ENCODE data around the gene ZNF254.
"Not testable (repeated sequence)": the region's sequence is repeated elsewhere in the genome, so short reads cannot be mapped to it uniquely, and the experiment has no call there.

Gene ZNF254

GRCh38 chr19:24072720-24073119, 14.3 kb upstream of the ZNF254 start:
- no peak for DNase-seq (ENCODE audit: low spot score)

GRCh38 chr19:24073807-24074206, 13.2 kb upstream of the ZNF254 start:
- no peak for DNase-seq (ENCODE audit: low spot score)

- no peak for DNase-seq (ENCODE audit: low spot score)
Measured at GRCh38 chr19:24074720-24075454, 12.1 kb upstream of the ZNF254 start.

GRCh38 chr19:24075530-24075929, 11.5 kb upstream of the ZNF254 start:
- not testable (repeated sequence) for DNase-seq (ENCODE audit: low spot score)

GRCh38 chr19:24078680-24079079, 8.3 kb upstream of the ZNF254 start:
- no peak for DNase-seq (ENCODE audit: low spot score)

- DNase-seq (ENCODE audit: low spot score): no peak
Measured at GRCh38 chr19:24081056-24081455, 5.9 kb upstream of the ZNF254 start.

- DNase-seq (ENCODE audit: low spot score): no peak
Measured at GRCh38 chr19:24098359-24098758, 11.4 kb downstream of the ZNF254 start.

GRCh38 chr19:24099829-24100228, 12.8 kb downstream of the ZNF254 start:
- DNase-seq (ENCODE audit: low spot score): no peak

- not testable (repeated sequence) for DNase-seq (ENCODE audit: low spot score)
Measured at GRCh38 chr19:24100597-24100996, 13.6 kb downstream of the ZNF254 start.

- DNase-seq (ENCODE audit: low spot score): peak; percentile 8
Measured at GRCh38 chr19:24101459-24102115, 14.6 kb downstream of the ZNF254 start.

- DNase-seq (ENCODE audit: low spot score): no peak
Measured at GRCh38 chr19:24127601-24128000, 40.6 kb downstream of the ZNF254 start.

GRCh38 chr19:24140099-24140498, 53.1 kb downstream of the ZNF254 start:
- no peak for DNase-seq (ENCODE audit: low spot score)

GRCh38 chr19:24140591-24140990, 53.6 kb downstream of the ZNF254 start:
- no peak for DNase-seq (ENCODE audit: low spot score)

GRCh38 chr19:24141612-24142011, 54.6 kb downstream of the ZNF254 start:
- no peak for DNase-seq (ENCODE audit: low spot score)

- no peak for DNase-seq (ENCODE audit: low spot score)
Measured at GRCh38 chr19:24142771-24143170, 55.8 kb downstream of the ZNF254 start.

- DNase-seq (ENCODE audit: low spot score): no peak
Measured at GRCh38 chr19:24159707-24160106, 72.7 kb downstream of the ZNF254 start.

- DNase-seq (ENCODE audit: low spot score): no peak
Measured at GRCh38 chr19:24166055-24166454, 79.1 kb downstream of the ZNF254 start.

GRCh38 chr19:24173882-24174281, 86.9 kb downstream of the ZNF254 start:
- DNase-seq (ENCODE audit: low spot score): no peak

GRCh38 chr19:24177686-24178085, 90.7 kb downstream of the ZNF254 start:
- no peak for DNase-seq (ENCODE audit: low spot score)

GRCh38 chr19:24178207-24178606, 91.2 kb downstream of the ZNF254 start:
- no peak for DNase-seq (ENCODE audit: low spot score)

Data from activated CD4-positive, alpha-beta T cell treated with anti-CD3 and anti-CD28 coated beads, Interleukin-2, Interleukin-4, amounts not matched to agents 100 ng/mL and 50 ng/mL, durations not matched to agents 16 hours and 8 hours (primary cell).